ENCODE measurements around the gene ARHGAP29.
"Not testable (repeated sequence)": the region's sequence is repeated elsewhere in the genome, so short reads cannot be mapped to it uniquely, and the experiment has no call there.

ARHGAP29 gene

DNA sequence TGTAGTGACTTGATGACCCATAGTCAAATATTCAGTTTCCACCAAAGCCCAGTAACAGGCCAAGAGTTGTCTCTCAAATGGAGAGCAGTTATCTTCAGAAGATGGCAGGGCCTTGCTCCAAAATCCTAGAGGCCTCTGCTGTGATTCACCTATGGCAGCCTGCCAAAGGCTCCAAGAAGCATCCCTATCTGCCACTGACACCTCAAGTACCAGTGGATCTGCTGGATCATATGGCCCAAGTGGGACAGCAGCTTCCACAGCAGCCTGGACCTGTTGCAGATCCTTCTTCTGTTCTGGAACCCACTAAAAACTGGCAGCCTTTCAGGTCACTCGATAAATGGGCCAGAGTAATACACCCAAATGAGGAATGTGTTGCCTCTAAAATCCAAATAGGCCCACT lies 73.3 kb downstream of the ARHGAP29 start:
- H3K27me3 ChIP-seq (ENCODE audit: insufficient read depth, low read length, poor library complexity); H3K27ac ChIP-seq (ENCODE audit: low read length); H3K4me2 ChIP-seq (ENCODE audit: insufficient read depth, low read length); H3K4me3 ChIP-seq (ENCODE audit: low read depth in 1 of 2, low read length in 2 of 2); H3K4me1 ChIP-seq (ENCODE audit: insufficient read depth, low read length); H2AFZ ChIP-seq (ENCODE audit: low read depth, low read length); H3K36me3 ChIP-seq (ENCODE audit: insufficient read depth, low read length); DNase-seq; H3K79me2 ChIP-seq (ENCODE audit: insufficient read depth, low read length); H3K9me3 ChIP-seq (ENCODE audit: insufficient read depth, low read length, severe bottlenecking); H4K20me1 ChIP-seq (ENCODE audit: insufficient read depth, low read length); ATAC-seq (ENCODE audit: insufficient read depth, low read depth); H3K9ac ChIP-seq (ENCODE audit: low read depth, low read length): not testable (repeated sequence)

DNA sequence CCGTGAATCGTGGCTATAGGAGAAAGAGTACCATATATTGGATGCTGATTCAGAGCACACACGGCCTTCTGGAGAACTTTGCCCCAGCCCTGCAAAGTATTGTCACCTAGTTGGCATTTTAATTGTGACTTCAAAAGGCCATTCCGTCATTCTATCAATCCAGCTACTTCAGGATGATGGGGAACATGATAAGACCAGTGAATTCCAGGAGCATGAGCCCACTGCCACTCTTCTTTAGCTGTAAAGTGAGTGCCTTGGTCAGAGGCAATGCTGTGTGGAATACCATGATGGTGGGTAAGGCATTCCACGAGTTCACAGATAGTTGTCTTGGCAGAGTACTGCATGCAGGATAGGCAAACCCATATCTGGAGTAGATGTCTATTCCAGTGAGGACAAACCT lies 74.1 kb downstream of the ARHGAP29 start:
- not testable (repeated sequence) for DNase-seq; H3K9me3 ChIP-seq (ENCODE audit: insufficient read depth, low read length, severe bottlenecking); H3K27ac ChIP-seq (ENCODE audit: low read length); H3K27me3 ChIP-seq (ENCODE audit: insufficient read depth, low read length, poor library complexity); H3K4me1 ChIP-seq (ENCODE audit: insufficient read depth, low read length); H3K4me2 ChIP-seq (ENCODE audit: insufficient read depth, low read length); H3K79me2 ChIP-seq (ENCODE audit: insufficient read depth, low read length); H3K36me3 ChIP-seq (ENCODE audit: insufficient read depth, low read length); H4K20me1 ChIP-seq (ENCODE audit: insufficient read depth, low read length); H3K4me3 ChIP-seq (ENCODE audit: low read depth in 1 of 2, low read length in 2 of 2); H2AFZ ChIP-seq (ENCODE audit: low read depth, low read length); H3K9ac ChIP-seq (ENCODE audit: low read depth, low read length); ATAC-seq (ENCODE audit: insufficient read depth, low read depth)

- H3K9ac ChIP-seq (ENCODE audit: low read depth, low read length) = no peak overlapping the region
- ATAC-seq (ENCODE audit: insufficient read depth, low read depth) = no peak
- H3K4me3 ChIP-seq (ENCODE audit: low read depth in 1 of 2, low read length in 2 of 2) = no peak overlapping the region
- H3K27me3 ChIP-seq (ENCODE audit: insufficient read depth, low read length, poor library complexity) = no peaks in the 10 kb centered on the region
- H3K79me2 ChIP-seq (ENCODE audit: insufficient read depth, low read length) = no peaks in the 10 kb centered on the region
- H3K4me1 ChIP-seq (ENCODE audit: insufficient read depth, low read length) = no peaks in the 10 kb centered on the region
- no peaks in the 10 kb centered on the region for H3K36me3 ChIP-seq (ENCODE audit: insufficient read depth, low read length)
- no peaks in the 10 kb centered on the region for H3K9me3 ChIP-seq (ENCODE audit: insufficient read depth, low read length, severe bottlenecking)
- no peak overlapping the region for H3K4me2 ChIP-seq (ENCODE audit: insufficient read depth, low read length)
- TF ChIP-seq EZH2 (IDR thresholded peaks at IDR 0.05; ENCODE audit: borderline replicate concordance, low read depth, low read length, severe bottlenecking) = no peak
- TF ChIP-seq, protein P1, sequence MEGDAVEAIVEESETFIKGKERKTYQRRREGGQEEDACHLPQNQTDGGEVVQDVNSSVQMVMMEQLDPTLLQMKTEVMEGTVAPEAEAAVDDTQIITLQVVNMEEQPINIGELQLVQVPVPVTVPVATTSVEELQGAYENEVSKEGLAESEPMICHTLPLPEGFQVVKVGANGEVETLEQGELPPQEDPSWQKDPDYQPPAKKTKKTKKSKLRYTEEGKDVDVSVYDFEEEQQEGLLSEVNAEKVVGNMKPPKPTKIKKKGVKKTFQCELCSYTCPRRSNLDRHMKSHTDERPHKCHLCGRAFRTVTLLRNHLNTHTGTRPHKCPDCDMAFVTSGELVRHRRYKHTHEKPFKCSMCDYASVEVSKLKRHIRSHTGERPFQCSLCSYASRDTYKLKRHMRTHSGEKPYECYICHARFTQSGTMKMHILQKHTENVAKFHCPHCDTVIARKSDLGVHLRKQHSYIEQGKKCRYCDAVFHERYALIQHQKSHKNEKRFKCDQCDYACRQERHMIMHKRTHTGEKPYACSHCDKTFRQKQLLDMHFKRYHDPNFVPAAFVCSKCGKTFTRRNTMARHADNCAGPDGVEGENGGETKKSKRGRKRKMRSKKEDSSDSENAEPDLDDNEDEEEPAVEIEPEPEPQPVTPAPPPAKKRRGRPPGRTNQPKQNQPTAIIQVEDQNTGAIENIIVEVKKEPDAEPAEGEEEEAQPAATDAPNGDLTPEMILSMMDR (IDR thresholded peaks at IDR 0.05; ENCODE audit: borderline replicate concordance, extremely low read depth, low read length, poor library complexity, severe bottlenecking) = no peak
- H4K20me1 ChIP-seq (ENCODE audit: insufficient read depth, low read length) = no peaks in the 10 kb centered on the region
- DNase-seq = no peak
- no peak overlapping the region for H2AFZ ChIP-seq (ENCODE audit: low read depth, low read length)
- H3K27ac ChIP-seq (ENCODE audit: low read length) = no peak overlapping the region
Observed at GRCh38 chr1:94160811-94161210, 76.6 kb downstream of the ARHGAP29 start.

GRCh38 chr1:94156096-94156625 lies 81.2 kb downstream of the ARHGAP29 start:
- ATAC-seq (ENCODE audit: insufficient read depth, low read depth) = no peak
- Histone ChIP-seq H3K4me2 (ENCODE audit: insufficient read depth, low read length) (no peak overlapping the region), H3K9ac (ENCODE audit: low read depth, low read length) (no peak overlapping the region), H3K4me3 (ENCODE audit: low read depth in 1 of 2, low read length in 2 of 2) (no peak overlapping the region), H3K27me3 (ENCODE audit: insufficient read depth, low read length, poor library complexity) (no peaks in the 10 kb centered on the region), H3K36me3 (ENCODE audit: insufficient read depth, low read length) (no peaks in the 10 kb centered on the region), H3K9me3 (ENCODE audit: insufficient read depth, low read length, severe bottlenecking) (no peaks in the 10 kb centered on the region), H4K20me1 (ENCODE audit: insufficient read depth, low read length) (no peaks in the 10 kb centered on the region), H3K79me2 (ENCODE audit: insufficient read depth, low read length) (no peaks in the 10 kb centered on the region), H3K27ac (ENCODE audit: low read length) (no peak overlapping the region), H2AFZ (ENCODE audit: low read depth, low read length) (no peak overlapping the region), H3K4me1 (ENCODE audit: insufficient read depth, low read length) (no peaks in the 10 kb centered on the region)
- DNase-seq = no peak
- TF ChIP-seq, protein P1 (IDR thresholded peaks at IDR 0.05; ENCODE audit: borderline replicate concordance, extremely low read depth, low read length, poor library complexity, severe bottlenecking) = no peak
- TF ChIP-seq EZH2 (IDR thresholded peaks at IDR 0.05; ENCODE audit: borderline replicate concordance, low read depth, low read length, severe bottlenecking) = no peak

All from DND-41 (cell line).